ENCODE results near the gene PAIP2B. TPM values are rescaled to one million over a fixed set of nuclear protein-coding genes. Genes with fewer than 3 reads are reported as not detected.

PAIP2B gene
- total RNA-seq, 3 donors from 2014 or later (not counting 1 experiment from before 2014, with no cell fraction given): 1.9 to 3.4 (median 3.2) TPM

GRCh38 chr2:71263386-71263785 lies 36.5 kb upstream of the PAIP2B start:
- H3K4me3 ChIP-seq (ENCODE audit: low read length): no peak overlapping the region
- Mint-ChIP-seq H3K27me3 (ENCODE audit: low read depth in 2 of 2) (peaks cover 24 to 36% of the 10 kb centered on the region in 2 donors), H3K4me1 (no peaks in the 10 kb centered on the region), H3K4me3 (no peak overlapping the region), H3K36me3 (no peaks in the 10 kb centered on the region), H3K9me3 (no peaks in the 10 kb centered on the region), H3K27ac (no peak overlapping the region)
- DNase-seq: no peak
- H3K9me3 ChIP-seq (ENCODE audit: control insufficient read depth, insufficient read depth, low read length): no peaks in the 10 kb centered on the region
- H3K27me3 ChIP-seq (ENCODE audit: control insufficient read depth, insufficient read depth, low read length): peaks cover 4% of the 10 kb centered on the region
- no peak for ATAC-seq
- WGBS (ENCODE audit: insufficient coverage): 100% methylated on average over 5 of the region's 6 CpGs
- H3K4me1 ChIP-seq (ENCODE audit: control insufficient read depth, insufficient read depth, low read length): no peaks in the 10 kb centered on the region
- H3K27ac ChIP-seq (ENCODE audit: low read length): no peak overlapping the region
- intact Hi-C loops (cut with micrococcal nuclease): no loop called here
- H3K36me3 ChIP-seq (ENCODE audit: control insufficient read depth, insufficient read depth, low read length): no peaks in the 10 kb centered on the region
- no peak for TF ChIP-seq CTCF (IDR thresholded peaks at IDR 0.05)

GRCh38 chr2:71261534-71261933 lies 34.6 kb upstream of the PAIP2B start:
- H3K36me3 ChIP-seq (ENCODE audit: control insufficient read depth, insufficient read depth, low read length): no peaks in the 10 kb centered on the region
- H3K27me3 ChIP-seq (ENCODE audit: control insufficient read depth, insufficient read depth, low read length): peaks cover 4% of the 10 kb centered on the region
- H3K36me3 Mint-ChIP-seq: no peaks in the 10 kb centered on the region
- peaks cover 26 to 46% of the 10 kb centered on the region in 2 donors for H3K27me3 Mint-ChIP-seq (ENCODE audit: low read depth in 2 of 2)
- no peak for DNase-seq
- ATAC-seq: peak in 1 of 3 donors; percentile 14
- no peak overlapping the region for H3K27ac ChIP-seq (ENCODE audit: low read length)
- intact Hi-C loops (cut with micrococcal nuclease): no loop called here
- H3K27ac Mint-ChIP-seq: no peak overlapping the region
- no peak overlapping the region for H3K4me3 ChIP-seq (ENCODE audit: low read length)
- H3K9me3 Mint-ChIP-seq: no peaks in the 10 kb centered on the region
- H3K4me1 Mint-ChIP-seq: no peaks in the 10 kb centered on the region
- no peak for TF ChIP-seq CTCF (IDR thresholded peaks at IDR 0.05)
- no peaks in the 10 kb centered on the region for H3K4me1 ChIP-seq (ENCODE audit: control insufficient read depth, insufficient read depth, low read length)
- H3K9me3 ChIP-seq (ENCODE audit: control insufficient read depth, insufficient read depth, low read length): no peaks in the 10 kb centered on the region
- H3K4me3 Mint-ChIP-seq: no peak overlapping the region

- H3K9me3 ChIP-seq (ENCODE audit: control insufficient read depth, insufficient read depth, low read length): no peaks in the 10 kb centered on the region
Observed at GRCh38 chr2:71256421-71256820, 29.5 kb upstream of the PAIP2B start.

More at GRCh38 chr2:71256421-71256820, 29.5 kb upstream of the PAIP2B start:
- H3K27ac ChIP-seq (ENCODE audit: low read length): no peak overlapping the region
- no peak for TF ChIP-seq CTCF (IDR thresholded peaks at IDR 0.05)
- H3K27me3 Mint-ChIP-seq (ENCODE audit: low read depth in 2 of 2): peaks cover 24 to 36% of the 10 kb centered on the region in 2 donors
- no peaks in the 10 kb centered on the region for H3K4me1 Mint-ChIP-seq
- H3K9me3 Mint-ChIP-seq: no peaks in the 10 kb centered on the region
- WGBS (ENCODE audit: insufficient coverage): 90% methylated on average over 3 of the region's 3 CpGs
- DNase-seq: no peak
- no peaks in the 10 kb centered on the region for H3K36me3 ChIP-seq (ENCODE audit: control insufficient read depth, insufficient read depth, low read length)
- H3K27ac Mint-ChIP-seq: no peak overlapping the region
- ATAC-seq: no peak
- H3K27me3 ChIP-seq (ENCODE audit: control insufficient read depth, insufficient read depth, low read length): peaks cover 2% of the 10 kb centered on the region
- H3K36me3 Mint-ChIP-seq: no peaks in the 10 kb centered on the region
- intact Hi-C loops (cut with micrococcal nuclease): no loop called here
- H3K4me1 ChIP-seq (ENCODE audit: control insufficient read depth, insufficient read depth, low read length): no peaks in the 10 kb centered on the region
- no peak overlapping the region for H3K4me3 Mint-ChIP-seq
- no peak overlapping the region for H3K4me3 ChIP-seq (ENCODE audit: low read length)
